ENCODE measurements around the gene NDUFB5. TPM values are rescaled to one million over a fixed set of nuclear protein-coding genes. Genes with fewer than 3 reads are reported as not detected.

The NDUFB5 gene
- total RNA-seq, 1 donor from 2014 or later = 67.3 TPM

DNA sequence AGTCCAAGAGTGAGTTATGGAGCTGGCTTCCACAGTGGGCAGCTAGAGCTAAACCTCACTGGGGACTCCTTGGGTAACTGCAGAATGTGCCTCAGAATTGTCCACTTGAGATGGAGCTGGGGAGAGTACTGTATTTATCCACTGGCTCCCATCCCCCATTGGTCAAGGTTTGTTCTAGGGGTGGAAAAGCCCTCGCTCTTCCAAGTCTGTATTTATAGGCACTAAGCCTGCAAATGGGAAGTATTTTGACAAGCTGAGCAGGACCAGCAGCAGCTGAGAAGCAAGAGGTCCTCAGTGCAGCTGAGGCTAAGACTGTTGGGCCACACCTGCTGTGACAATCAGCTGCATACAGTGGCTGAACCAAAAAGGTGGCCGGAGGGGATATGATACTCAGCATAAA lies 54.0 kb downstream of the NDUFB5 start:
- ChIA-PET POLR2A (interaction anchor here (1.0 to 1.3 kb wide), 2 partner anchors 9 kb away, joined by 3 read pairs; no protein-coding TSS in a partner anchor), CTCF (no interaction called here)
- intact Hi-C loops (cut with micrococcal nuclease) = no loop called here
- TF ChIP-seq, protein P1, sequence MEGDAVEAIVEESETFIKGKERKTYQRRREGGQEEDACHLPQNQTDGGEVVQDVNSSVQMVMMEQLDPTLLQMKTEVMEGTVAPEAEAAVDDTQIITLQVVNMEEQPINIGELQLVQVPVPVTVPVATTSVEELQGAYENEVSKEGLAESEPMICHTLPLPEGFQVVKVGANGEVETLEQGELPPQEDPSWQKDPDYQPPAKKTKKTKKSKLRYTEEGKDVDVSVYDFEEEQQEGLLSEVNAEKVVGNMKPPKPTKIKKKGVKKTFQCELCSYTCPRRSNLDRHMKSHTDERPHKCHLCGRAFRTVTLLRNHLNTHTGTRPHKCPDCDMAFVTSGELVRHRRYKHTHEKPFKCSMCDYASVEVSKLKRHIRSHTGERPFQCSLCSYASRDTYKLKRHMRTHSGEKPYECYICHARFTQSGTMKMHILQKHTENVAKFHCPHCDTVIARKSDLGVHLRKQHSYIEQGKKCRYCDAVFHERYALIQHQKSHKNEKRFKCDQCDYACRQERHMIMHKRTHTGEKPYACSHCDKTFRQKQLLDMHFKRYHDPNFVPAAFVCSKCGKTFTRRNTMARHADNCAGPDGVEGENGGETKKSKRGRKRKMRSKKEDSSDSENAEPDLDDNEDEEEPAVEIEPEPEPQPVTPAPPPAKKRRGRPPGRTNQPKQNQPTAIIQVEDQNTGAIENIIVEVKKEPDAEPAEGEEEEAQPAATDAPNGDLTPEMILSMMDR (IDR thresholded peaks at IDR 0.05) = no peak
- Mint-ChIP-seq H3K27ac (no peak overlapping the region), H3K4me1 (peaks cover 13% of the 10 kb centered on the region), H3K4me3 (no peak overlapping the region), H3K27me3 (no peaks in the 10 kb centered on the region), H3K9me3 (no peaks in the 10 kb centered on the region), H3K36me3 (ENCODE audit: low read depth) (peaks cover 2% of the 10 kb centered on the region)
- DNase-seq (no peak), ATAC-seq (ENCODE audit: low read depth) (no peak)

DNA sequence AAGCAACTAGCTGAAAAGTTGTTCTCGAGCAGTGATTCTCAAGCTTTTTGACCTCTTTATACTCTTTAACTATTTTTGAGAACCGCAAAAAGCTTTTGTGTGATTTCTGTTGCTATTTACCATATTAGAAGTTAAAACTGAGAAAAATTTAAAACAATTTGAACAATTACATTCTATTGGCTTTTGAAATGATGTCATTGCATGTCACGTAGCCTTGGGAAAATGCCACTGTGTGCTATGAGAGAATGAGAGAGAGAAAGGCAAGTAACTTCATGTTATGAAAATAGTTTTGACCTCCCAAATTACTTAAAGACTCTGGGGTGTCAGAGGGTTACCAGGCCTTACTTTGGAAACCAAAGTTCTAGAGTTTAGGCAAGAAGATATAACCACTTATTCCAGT lies 56.3 kb downstream of the NDUFB5 start:
- H3K36me3 Mint-ChIP-seq (ENCODE audit: low read depth) = no peaks in the 10 kb centered on the region
- no peak overlapping the region for H3K4me3 Mint-ChIP-seq
- DNase-seq = no peak
- intact Hi-C loops (cut with micrococcal nuclease) = no loop called here
- H3K27ac Mint-ChIP-seq = no peak overlapping the region
- TF ChIP-seq, protein P1 (IDR thresholded peaks at IDR 0.05) = no peak
- no peaks in the 10 kb centered on the region for H3K9me3 Mint-ChIP-seq
- ChIA-PET POLR2A (no interaction called here), CTCF (interaction anchor here (2.4 kb wide), 1 partner anchor 11 kb away, joined by 10 read pairs; no protein-coding TSS in a partner anchor)
- H3K4me1 Mint-ChIP-seq = no peaks in the 10 kb centered on the region
- no peaks in the 10 kb centered on the region for H3K27me3 Mint-ChIP-seq
- no peak for ATAC-seq (ENCODE audit: low read depth)

DNA sequence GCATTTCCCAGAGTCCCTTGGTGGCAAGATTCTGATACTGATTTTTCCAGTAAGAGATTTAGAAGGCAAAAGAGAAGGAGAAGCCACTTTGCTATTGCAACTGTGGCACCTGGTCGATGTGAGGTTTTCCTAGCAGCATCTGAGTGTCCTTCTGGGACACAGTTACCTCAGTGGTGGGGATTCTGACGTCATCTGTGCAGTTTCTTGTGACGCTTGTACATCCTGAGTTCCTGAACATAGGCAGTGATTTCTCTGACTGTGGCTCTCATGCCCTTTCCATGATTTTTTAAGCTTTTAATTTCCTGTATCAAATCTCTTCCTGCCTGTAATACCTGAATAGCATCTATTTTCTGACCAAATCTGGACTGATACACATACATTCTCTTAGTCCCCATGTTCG lies 57.2 kb downstream of the NDUFB5 start:
- intact Hi-C loops (cut with micrococcal nuclease) = no loop called here
- no peak for ATAC-seq (ENCODE audit: low read depth)
- no peaks in the 10 kb centered on the region for H3K36me3 Mint-ChIP-seq (ENCODE audit: low read depth)
- no peaks in the 10 kb centered on the region for H3K4me1 Mint-ChIP-seq
- TF ChIP-seq, protein P1 (IDR thresholded peaks at IDR 0.05) = no peak
- no peak overlapping the region for H3K27ac Mint-ChIP-seq
- DNase-seq = no peak
- no peaks in the 10 kb centered on the region for H3K9me3 Mint-ChIP-seq
- CTCF ChIA-PET = interaction anchor here (2.4 kb wide), 1 partner anchor 12 kb away, joined by 10 read pairs; no protein-coding TSS in a partner anchor
- no peaks in the 10 kb centered on the region for H3K27me3 Mint-ChIP-seq
- H3K4me3 Mint-ChIP-seq = no peak overlapping the region
- POLR2A ChIA-PET = no interaction called here

DNA sequence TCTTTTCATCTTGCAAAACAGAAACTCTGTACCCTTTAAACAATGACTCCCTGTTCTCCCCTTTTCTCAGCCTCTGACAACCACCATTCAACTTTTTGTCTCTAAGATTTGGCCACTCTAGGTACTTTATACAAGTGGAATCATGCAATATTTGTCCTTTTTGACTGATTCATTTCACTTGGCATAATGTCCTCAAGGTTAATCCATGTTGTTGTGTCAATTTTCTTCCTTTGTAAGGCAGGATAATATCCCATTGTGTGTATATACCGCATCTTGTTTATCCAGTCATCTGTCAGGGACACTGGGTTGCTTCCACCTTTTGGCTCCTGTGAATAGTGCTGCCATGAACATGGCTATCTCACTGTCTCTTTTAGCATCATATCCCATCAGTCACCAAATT lies 58.5 kb downstream of the NDUFB5 start:
- Mint-ChIP-seq H3K27me3 (no peaks in the 10 kb centered on the region), H3K9me3 (no peaks in the 10 kb centered on the region), H3K4me3 (no peak overlapping the region), H3K27ac (no peak overlapping the region), H3K4me1 (no peaks in the 10 kb centered on the region), H3K36me3 (ENCODE audit: low read depth) (no peaks in the 10 kb centered on the region)
- ChIA-PET CTCF (no interaction called here), POLR2A (no interaction called here)
- intact Hi-C loops (cut with micrococcal nuclease) = no loop called here
- ATAC-seq (ENCODE audit: low read depth) (no peak), DNase-seq (no peak)
- TF ChIP-seq, protein P1 (IDR thresholded peaks at IDR 0.05) = no peak

DNA sequence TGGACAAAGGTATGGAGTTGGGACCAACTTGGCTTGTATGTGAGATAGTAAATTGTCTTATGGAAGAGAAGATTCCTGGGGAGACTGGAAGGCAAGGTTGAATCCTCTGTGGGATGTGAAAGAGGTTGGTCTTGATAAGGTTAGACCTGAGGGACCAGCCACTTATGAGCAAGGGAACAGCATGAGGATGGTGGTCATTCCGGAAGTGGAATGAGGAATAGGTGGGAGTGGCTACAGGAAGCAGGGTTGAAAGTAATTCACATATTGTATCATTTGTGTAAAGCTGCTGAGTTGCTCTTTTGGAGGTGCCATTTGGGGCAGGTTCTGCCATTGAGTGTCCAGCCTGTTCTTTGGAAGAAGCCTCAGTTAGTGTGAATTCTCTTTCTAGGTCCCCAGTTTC lies 61.4 kb downstream of the NDUFB5 start:
- no peak overlapping the region for H3K27ac Mint-ChIP-seq
- no peaks in the 10 kb centered on the region for H3K27me3 Mint-ChIP-seq
- H3K4me3 Mint-ChIP-seq = no peak overlapping the region
- TF ChIP-seq, protein P1 (IDR thresholded peaks at IDR 0.05) = no peak
- no peak for ATAC-seq (ENCODE audit: low read depth)
- H3K36me3 Mint-ChIP-seq (ENCODE audit: low read depth) = no peaks in the 10 kb centered on the region
- intact Hi-C loops (cut with micrococcal nuclease) = no loop called here
- POLR2A ChIA-PET = no interaction called here
- CTCF ChIA-PET = no interaction called here
- H3K4me1 Mint-ChIP-seq = no peaks in the 10 kb centered on the region
- no peak for DNase-seq
- no peaks in the 10 kb centered on the region for H3K9me3 Mint-ChIP-seq
